Measurements from ENCODE around the gene RSL1D1.
"Not testable (repeated sequence)": the region's sequence is repeated elsewhere in the genome, so short reads cannot be mapped to it uniquely, and the experiment has no call there.

RSL1D1 gene

GRCh38 chr16:11797957-11798299, 53.4 kb downstream of the RSL1D1 start:
- no peak for DNase-seq (ENCODE audit: low read depth, low spot score)

DNA sequence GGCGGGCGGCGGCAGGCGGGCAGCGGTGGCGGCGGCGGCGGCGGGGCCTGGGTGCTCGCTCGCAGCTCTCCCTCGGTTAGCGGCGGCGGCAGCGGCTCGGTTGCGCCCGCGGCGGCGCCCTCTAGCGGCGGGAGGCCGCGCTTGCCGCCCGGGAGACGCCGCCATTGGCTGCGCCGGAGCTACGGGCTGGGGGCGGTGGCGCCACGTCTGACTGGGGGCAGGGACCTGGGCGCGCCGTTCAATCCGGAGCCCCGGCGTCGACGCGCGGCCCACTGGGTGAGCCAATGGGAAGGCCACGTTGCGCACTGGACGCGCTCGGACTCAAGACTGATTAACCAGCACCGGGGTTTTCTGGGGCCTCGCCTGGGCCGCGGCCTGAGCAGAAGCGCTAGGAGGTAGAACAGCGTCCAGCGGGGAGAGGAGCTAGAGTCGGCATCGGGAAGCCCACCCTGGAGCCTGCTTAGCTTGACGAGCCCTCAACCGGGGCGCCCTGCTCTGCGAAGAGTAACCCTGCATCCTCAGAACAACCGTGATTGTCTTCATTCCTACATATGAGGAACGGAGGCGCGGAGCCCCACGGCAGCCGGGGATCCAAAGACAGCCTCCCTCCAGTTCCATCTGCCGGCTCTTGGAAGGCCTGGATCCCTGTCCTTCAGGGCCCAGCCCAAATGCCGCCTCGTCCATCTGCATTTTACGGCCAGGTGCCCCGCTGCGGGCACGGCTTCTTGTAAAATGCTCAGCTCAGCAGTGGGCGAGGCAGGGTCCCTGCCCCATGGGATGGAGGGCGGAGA, 54.0 kb downstream of the RSL1D1 start, which contains the start of gene ZC3H7A:
TSS of gene ZC3H7A (minus strand) at position 93 of the 791 bp plus-strand sequence. CDS start 14,904 bp downstream, outside the sequence.
- DNase-seq (ENCODE audit: low read depth, low spot score), result peak; percentile 99

DNA sequence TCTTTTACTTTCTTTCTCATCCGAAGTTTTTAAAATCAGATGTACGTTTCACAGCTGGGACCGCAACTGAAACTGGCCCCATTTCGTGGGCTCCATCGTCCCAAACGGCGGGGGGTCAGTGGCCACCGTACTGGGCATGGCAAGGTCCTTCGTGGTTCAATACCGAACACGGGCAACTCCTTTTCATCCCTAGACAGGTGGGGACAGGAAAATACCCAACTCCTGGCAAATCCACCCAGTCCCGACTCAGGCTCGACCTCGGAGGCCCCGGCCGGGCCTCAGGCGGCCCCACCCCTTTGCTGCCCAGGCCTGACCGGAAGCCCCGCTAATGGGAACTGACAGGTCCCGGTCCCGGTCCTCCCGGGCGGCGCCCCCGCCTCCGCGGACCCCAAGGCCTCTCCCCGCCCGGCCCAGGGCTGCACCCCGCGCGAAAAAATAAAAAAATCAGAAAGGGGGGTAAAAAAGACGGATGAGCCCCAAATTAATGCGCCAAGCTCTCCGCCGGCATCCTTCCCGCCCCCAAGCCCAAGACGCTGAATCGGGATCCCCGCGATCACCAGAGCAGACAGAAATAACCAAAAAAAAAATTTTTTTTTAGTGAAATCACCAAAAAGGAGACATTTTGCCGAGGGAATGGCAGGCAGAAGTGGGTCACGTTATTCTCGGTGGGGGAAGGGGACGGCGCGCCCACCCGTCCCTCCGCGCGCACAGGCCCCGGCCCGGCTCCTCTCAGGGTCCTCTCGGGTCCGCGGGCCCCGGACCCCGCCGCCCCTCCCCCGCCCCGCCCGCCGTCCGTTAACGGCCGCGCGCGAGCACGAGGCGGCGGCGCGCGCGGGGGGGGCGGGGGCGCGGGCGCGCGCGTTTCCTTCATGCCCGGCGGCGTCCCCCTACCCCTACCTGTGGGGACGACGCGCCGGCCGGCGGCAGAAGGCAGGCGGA, 54.8 kb downstream of the RSL1D1 start:
- peak; percentile 70 for DNase-seq (ENCODE audit: low read depth, low spot score)

GRCh38 chr16:11795887-11796226, 55.5 kb downstream of the RSL1D1 start:
- DNase-seq (ENCODE audit: low read depth, low spot score), result no peak

DNA sequence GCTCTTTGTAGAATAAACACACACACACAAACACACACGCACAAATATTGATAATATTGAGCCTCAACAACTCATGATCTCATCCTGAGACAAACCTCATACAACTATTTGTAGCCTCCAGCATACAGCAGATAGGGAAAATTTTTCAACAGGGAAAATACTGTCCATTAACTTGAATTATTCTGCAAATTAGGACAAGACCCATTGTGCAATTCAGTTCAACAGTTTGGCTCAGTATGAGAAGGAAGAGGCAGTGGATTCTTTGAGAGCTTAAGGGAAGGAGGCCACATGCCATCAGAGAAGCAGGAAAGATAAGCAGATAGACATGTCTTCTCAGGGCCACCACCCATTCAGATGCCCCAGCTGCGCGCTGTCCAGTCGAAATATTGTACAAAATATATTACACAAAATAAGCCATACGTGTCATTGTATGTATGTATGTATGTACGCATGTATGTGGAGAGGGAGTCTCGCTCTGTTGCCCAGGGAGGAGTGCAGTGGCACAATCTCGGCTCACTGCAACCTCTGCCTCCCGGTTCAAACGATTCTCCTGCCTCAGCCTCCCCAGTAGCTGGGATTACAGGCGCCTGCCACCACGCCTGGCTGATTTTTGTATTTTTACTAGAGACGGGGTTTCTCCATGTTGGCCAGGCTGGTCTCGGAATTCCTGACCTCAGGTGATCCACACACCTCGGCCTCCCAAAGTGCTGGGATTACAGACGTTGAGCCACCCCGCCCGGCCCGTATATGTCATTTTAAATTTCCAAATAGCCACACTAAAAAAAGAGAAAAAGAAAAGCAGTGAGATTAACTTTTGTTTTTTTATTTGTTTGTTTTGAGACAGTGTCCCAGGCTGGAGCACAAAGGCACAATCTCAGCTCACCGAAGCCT, 56.1 kb downstream of the RSL1D1 start:
- no peak for DNase-seq (ENCODE audit: low read depth, low spot score)

DNA sequence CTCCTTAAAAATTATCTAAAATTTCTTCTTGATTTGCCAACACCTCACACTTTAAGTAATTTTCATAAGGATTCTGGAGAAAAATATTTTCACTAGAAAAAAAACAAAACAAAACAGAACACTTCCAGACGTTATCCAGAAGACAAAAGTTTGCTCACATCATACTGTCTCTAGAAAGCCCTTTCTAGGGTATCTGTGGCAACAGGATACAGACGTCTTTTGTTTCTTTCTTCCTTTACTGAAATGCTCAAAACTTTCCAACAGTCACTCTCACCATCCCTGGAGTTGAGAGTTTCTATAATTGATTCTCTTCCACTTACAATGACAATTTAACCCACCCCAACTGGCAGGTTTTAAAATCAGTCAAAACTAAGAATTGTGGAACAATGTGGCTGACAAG, 56.9 kb downstream of the RSL1D1 start:
- DNase-seq (ENCODE audit: low read depth, low spot score), result no peak

- DNase-seq (ENCODE audit: low read depth, low spot score), result no peak
Measured at GRCh38 chr16:11793840-11794239, 57.5 kb downstream of the RSL1D1 start.

DNA sequence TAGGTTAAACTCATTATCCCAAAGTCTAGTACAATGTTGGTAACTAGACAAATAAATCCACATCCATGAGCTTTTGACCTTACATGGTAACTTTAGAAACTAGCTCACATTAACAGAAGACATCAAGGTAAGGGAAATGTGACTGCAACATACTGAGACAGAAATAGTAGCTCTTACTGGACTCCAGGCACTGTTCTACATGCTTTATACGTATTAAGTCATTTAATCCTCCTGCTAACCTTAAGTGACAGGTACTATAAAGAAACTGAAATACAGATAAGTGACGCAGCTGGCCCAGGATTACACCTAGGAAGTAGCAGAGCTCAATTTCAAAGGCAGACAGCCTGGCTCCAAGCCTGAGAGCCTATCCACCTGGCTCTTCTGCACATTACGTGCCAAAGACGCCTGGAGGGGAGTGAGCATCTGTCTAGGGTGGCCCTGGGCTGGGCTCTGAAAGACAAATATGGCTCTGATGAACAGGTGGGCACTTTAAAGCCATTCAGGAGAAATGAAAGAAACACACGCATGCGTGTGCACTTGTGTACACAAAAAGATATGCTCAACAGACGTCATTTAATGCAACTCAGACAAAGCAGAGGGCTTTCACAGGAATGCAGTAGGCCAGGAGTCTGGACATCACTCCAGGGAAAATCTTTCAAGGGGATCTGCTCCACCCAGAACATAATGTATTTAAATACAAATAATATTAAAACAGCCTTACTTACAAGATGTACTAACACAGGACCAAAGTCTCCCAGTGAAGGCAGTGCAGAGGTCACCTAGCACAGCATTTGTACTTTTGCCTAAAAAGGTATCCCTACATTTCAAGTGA, 58.7 kb downstream of the RSL1D1 start:
- DNase-seq (ENCODE audit: low read depth, low spot score), result no peak

- DNase-seq (ENCODE audit: low read depth, low spot score), result no peak
Measured at GRCh38 chr16:11791144-11791828, 60.1 kb downstream of the RSL1D1 start.

DNA sequence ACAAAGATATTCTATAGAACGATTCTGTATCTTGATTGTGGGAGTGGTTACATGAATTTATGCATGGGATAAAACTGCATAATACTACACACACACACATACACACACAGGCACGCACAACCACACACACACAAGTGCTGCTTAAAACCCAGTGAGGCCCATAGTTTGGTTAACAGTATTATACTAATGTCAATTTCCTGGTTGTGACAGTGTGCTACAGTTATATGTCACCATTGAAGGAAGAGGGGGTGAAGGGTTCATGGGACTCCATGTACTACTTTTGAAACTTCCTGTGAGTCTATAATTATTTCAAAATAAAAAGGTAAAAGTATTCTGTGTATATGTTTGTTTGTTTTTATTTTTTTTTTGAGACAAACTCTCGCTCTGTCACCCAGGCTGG, 62.4 kb downstream of the RSL1D1 start:
- DNase-seq (ENCODE audit: low read depth, low spot score), result no peak

- not testable (repeated sequence) for DNase-seq (ENCODE audit: low read depth, low spot score)
Measured at GRCh38 chr16:11784980-11785599, 66.3 kb downstream of the RSL1D1 start.

- DNase-seq (ENCODE audit: low read depth, low spot score), result not testable (repeated sequence)
Measured at GRCh38 chr16:11784381-11784780, 67.0 kb downstream of the RSL1D1 start.

- DNase-seq (ENCODE audit: low read depth, low spot score), result no peak
Measured at GRCh38 chr16:11784038-11784369, 67.3 kb downstream of the RSL1D1 start.
